ENCODE data around the gene FAU.
"Not testable (repeated sequence)": the region's sequence is repeated elsewhere in the genome, so short reads cannot be mapped to it uniquely, and the experiment has no call there.

Gene FAU

GRCh38 chr11:65121865-65122696 lies at the start of gene FAU, which contains the start of gene MRPL49:
FAU (minus strand) TSS chr11:65122134; CDS start chr11:65121813, 321 bp downstream.
MRPL49 (plus strand) TSS chr11:65122321; CDS start chr11:65122347, 26 bp downstream.
- in situ Hi-C loops (cut with MboI; ENCODE audit: low pct_unique_long_range_greater_than_20kb, low sequenced_read_pairs) = no loop called here
- peak; percentile 98 for DNase-seq

GRCh38 chr11:65170058-65170534 lies 48.2 kb upstream of the FAU start, which contains the start of gene SPDYC:
SPDYC (plus strand) TSS chr11:65170233; CDS start chr11:65171358, 1,125 bp downstream.
- no peak for DNase-seq
- in situ Hi-C loops (cut with MboI; ENCODE audit: low pct_unique_long_range_greater_than_20kb, low sequenced_read_pairs) = no loop called here

- in situ Hi-C loops (cut with MboI; ENCODE audit: low pct_unique_long_range_greater_than_20kb, low sequenced_read_pairs) = no loop called here
- peak; percentile 52 for DNase-seq
Observed at GRCh38 chr11:65169164-65169641, 47.3 kb upstream of the FAU start.

GRCh38 chr11:65167656-65168055 lies 45.7 kb upstream of the FAU start:
- no peak for DNase-seq
- in situ Hi-C loops (cut with MboI; ENCODE audit: low pct_unique_long_range_greater_than_20kb, low sequenced_read_pairs) = no loop called here

- in situ Hi-C loops (cut with MboI; ENCODE audit: low pct_unique_long_range_greater_than_20kb, low sequenced_read_pairs) = no loop called here
- no peak for DNase-seq
Observed at GRCh38 chr11:65166893-65167292, 45.0 kb upstream of the FAU start.

- DNase-seq = no peak
- in situ Hi-C loops (cut with MboI; ENCODE audit: low pct_unique_long_range_greater_than_20kb, low sequenced_read_pairs) = no loop called here
Observed at GRCh38 chr11:65165410-65166317, 43.7 kb upstream of the FAU start.

- no peak for DNase-seq
- in situ Hi-C loops (cut with MboI; ENCODE audit: low pct_unique_long_range_greater_than_20kb, low sequenced_read_pairs) = no loop called here
Observed at GRCh38 chr11:65163684-65164083, 41.8 kb upstream of the FAU start.

- no peak for DNase-seq
- in situ Hi-C loops (cut with MboI; ENCODE audit: low pct_unique_long_range_greater_than_20kb, low sequenced_read_pairs) = no loop called here
Observed at GRCh38 chr11:65160643-65161042, 38.7 kb upstream of the FAU start.

- no peak for DNase-seq
- in situ Hi-C loops (cut with MboI; ENCODE audit: low pct_unique_long_range_greater_than_20kb, low sequenced_read_pairs) = no loop called here
Observed at GRCh38 chr11:65159012-65159411, 37.1 kb upstream of the FAU start.

- in situ Hi-C loops (cut with MboI; ENCODE audit: low pct_unique_long_range_greater_than_20kb, low sequenced_read_pairs) = no loop called here
- no peak for DNase-seq
Observed at GRCh38 chr11:65157336-65157735, 35.4 kb upstream of the FAU start.

GRCh38 chr11:65156926-65157325 lies 35.0 kb upstream of the FAU start:
- no peak for DNase-seq
- in situ Hi-C loops (cut with MboI; ENCODE audit: low pct_unique_long_range_greater_than_20kb, low sequenced_read_pairs) = no loop called here

- DNase-seq = no peak
- in situ Hi-C loops (cut with MboI; ENCODE audit: low pct_unique_long_range_greater_than_20kb, low sequenced_read_pairs) = no loop called here
Observed at GRCh38 chr11:65156256-65156655, 34.3 kb upstream of the FAU start.

- in situ Hi-C loops (cut with MboI; ENCODE audit: low pct_unique_long_range_greater_than_20kb, low sequenced_read_pairs) = no loop called here
- no peak for DNase-seq
Observed at GRCh38 chr11:65152122-65152521, 30.2 kb upstream of the FAU start.

- DNase-seq = no peak
- in situ Hi-C loops (cut with MboI; ENCODE audit: low pct_unique_long_range_greater_than_20kb, low sequenced_read_pairs) = no loop called here
Observed at GRCh38 chr11:65151331-65151899, 29.5 kb upstream of the FAU start.

- peak; percentile 91 for DNase-seq
- in situ Hi-C loops (cut with MboI; ENCODE audit: low pct_unique_long_range_greater_than_20kb, low sequenced_read_pairs) = no loop called here
Observed at GRCh38 chr11:65150509-65151299, 28.8 kb upstream of the FAU start.

GRCh38 chr11:65150131-65150508 lies 28.2 kb upstream of the FAU start:
- in situ Hi-C loops (cut with MboI; ENCODE audit: low pct_unique_long_range_greater_than_20kb, low sequenced_read_pairs); DNase-seq: not testable (repeated sequence)

GRCh38 chr11:65148657-65149056 lies 26.7 kb upstream of the FAU start:
- DNase-seq = no peak
- in situ Hi-C loops (cut with MboI; ENCODE audit: low pct_unique_long_range_greater_than_20kb, low sequenced_read_pairs) = no loop called here

GRCh38 chr11:65147352-65148075 lies 25.6 kb upstream of the FAU start:
- in situ Hi-C loops (cut with MboI; ENCODE audit: low pct_unique_long_range_greater_than_20kb, low sequenced_read_pairs) = no loop called here
- no peak for DNase-seq
